ENCODE data around the gene FLCN. TPM values are rescaled to one million over a fixed set of nuclear protein-coding genes. Genes with fewer than 3 reads are reported as not detected.

FLCN gene
- total and polyA plus RNA-seq, 2 donors (not counting 3 experiments of a cell fraction or from before 2014, with no cell fraction given) = 38.8 to 68.9 TPM

GRCh38 chr17:17176341-17176740 lies 60.6 kb downstream of the FLCN start:
- no peak overlapping the region for H2AFZ ChIP-seq (ENCODE audit: low read depth, low read length)
- no peak overlapping the region for H3K4me2 ChIP-seq (ENCODE audit: insufficient read depth, low read length)
- no peaks in the 10 kb centered on the region for H3K9me3 ChIP-seq (replicated peaks; ENCODE audit: control insufficient read depth, insufficient read depth, low read length)
- H3K79me2 ChIP-seq (ENCODE audit: control insufficient read depth, insufficient read depth, low read length) = no peaks in the 10 kb centered on the region
- FAIRE-seq (no peak), DNase-seq (ENCODE audit: low read depth, low spot score) (no peak)
- no peaks in the 10 kb centered on the region for H3K9me1 ChIP-seq (replicated peaks; ENCODE audit: control insufficient read depth, extremely low read depth, insufficient read depth, low read length)
- no peaks in the 10 kb centered on the region for H3K27me3 ChIP-seq (ENCODE audit: control insufficient read depth in 2 of 2, insufficient read depth in 2 of 2, low read length in 2 of 2)
- BruUV-seq (replicated peaks) = no TSS peak
- TF ChIP-seq MYC (IDR thresholded peaks at IDR 0.05; ENCODE audit: low read depth, low read length) = no peak
- no peak for TF ChIP-seq FOS (IDR thresholded peaks at IDR 0.05; ENCODE audit: borderline replicate concordance, insufficient read depth, low read length)
- no peak for TF ChIP-seq EZH2 (IDR thresholded peaks at IDR 0.05; ENCODE audit: borderline replicate concordance, low read depth, low read length, severe bottlenecking)
- no peak for TF ChIP-seq CTCF (IDR thresholded peaks at IDR 0.05; ENCODE audit: extremely low read depth in 1 of 2, insufficient read depth in 1 of 2, low read depth in 1 of 2, low read length in 2 of 2)
- TF ChIP-seq, protein P1, sequence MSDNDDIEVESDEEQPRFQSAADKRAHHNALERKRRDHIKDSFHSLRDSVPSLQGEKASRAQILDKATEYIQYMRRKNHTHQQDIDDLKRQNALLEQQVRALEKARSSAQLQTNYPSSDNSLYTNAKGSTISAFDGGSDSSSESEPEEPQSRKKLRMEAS (IDR thresholded peaks at IDR 0.05; ENCODE audit: insufficient read depth, insufficient read length) = no peak
- no peak for TF ChIP-seq POLR2AphosphoS5 (IDR thresholded peaks at IDR 0.05; ENCODE audit: insufficient read depth, low read depth, low read length)
- TF ChIP-seq GATA2 (IDR thresholded peaks at IDR 0.05; ENCODE audit: insufficient read depth, insufficient read length, low read depth, low read length) = no peak
- TF ChIP-seq JUN (IDR thresholded peaks at IDR 0.05; ENCODE audit: borderline replicate concordance, insufficient read depth, insufficient read length, low read depth) = no peak
- TF ChIP-seq POLR2A (IDR thresholded peaks at IDR 0.05; ENCODE audit: low read depth, low read length) = no peak
- H3K27ac ChIP-seq (ENCODE audit: insufficient read depth, low read depth, low read length) = no peak overlapping the region
- H3K4me3 ChIP-seq (replicated peaks in 1 of 3; ENCODE audit: insufficient read depth in 1 of 3, low read depth in 1 of 3, low read length in 3 of 3) = no peak overlapping the region
- dilution Hi-C loops (cut with MboI; ENCODE audit: extremely low pct_ligation_motif_present, low sequenced_read_pairs) = no loop called here
- CTCF ChIA-PET = no interaction called here
- H3K9ac ChIP-seq (replicated peaks; ENCODE audit: extremely low read depth, insufficient read depth, low read length) = no peak overlapping the region
- peaks cover 12% of the 10 kb centered on the region for H3K4me1 ChIP-seq (ENCODE audit: control insufficient read depth, extremely low read depth, insufficient read depth, low read length)
- no peaks in the 10 kb centered on the region for H4K20me1 ChIP-seq (replicated peaks; ENCODE audit: control insufficient read depth, extremely low read depth, insufficient read depth, low read length)
- H3K36me3 ChIP-seq (ENCODE audit: control insufficient read depth in 2 of 2, extremely low read depth in 1 of 2, insufficient read depth in 2 of 2, low read length in 2 of 2) = peaks cover 16 to 55% of the 10 kb centered on the region in 2 experiments
- POLR2A ChIA-PET = no interaction called here
- intact Hi-C loops (cut with micrococcal nuclease) = no loop called here
